CD8-positive, alpha-beta memory T cell (primary cell): ENCODE results near the gene OR5M11. TPM values are rescaled to one million over a fixed set of nuclear protein-coding genes. Genes with fewer than 3 reads are reported as not detected.

Experiments used
- CTCF ChIA-PET: fragments of 350-600 bp; sonication (Branson Sonifier 250); formaldehyde crosslinking; loops from one replicate; lab custom pipeline; 2021; ENCODE audit warnings: antibody characterized with exemption; lab: Charles Lee
- POLR2A ChIA-PET: fragments of 350-600 bp; sonication (Branson Sonifier 250); formaldehyde crosslinking; loops from one replicate; lab custom pipeline; 2021; ENCODE audit warnings: antibody characterized with exemption; lab: Charles Lee
- DNase-seq, 5 donors: peaks; one replicate each; pipeline versions ENCODE4 v3.0.0 to v3.0.0-alpha.2; 2020 to 2022; ENCODE audit warnings: mixed read lengths in 1 of 5
- H3K27ac ChIP-seq: one replicate; pipeline ENCODE4 v1.7.0; 2013; ENCODE audit warnings: low read depth, mild to moderate bottlenecking, low read length, moderate library complexity
- H3K27me3 ChIP-seq: 2 replicates; pipeline ENCODE4 v1.7.0; 2013; ENCODE audit warnings: low read length, mild to moderate bottlenecking; ENCODE audit not compliant: insufficient read depth, poor library complexity, severe bottlenecking
- H3K36me3 ChIP-seq: 2 replicates; pipeline ENCODE4 v1.7.0; 2013; ENCODE audit warnings: mild to moderate bottlenecking, low read length, moderate library complexity; ENCODE audit not compliant: insufficient read depth
- H3K4me1 ChIP-seq: 2 replicates; pipeline ENCODE4 v1.7.0; 2013; ENCODE audit warnings: mild to moderate bottlenecking, low read length, moderate library complexity; ENCODE audit not compliant: insufficient read depth
- H3K4me3 ChIP-seq: 2 replicates; pipeline ENCODE4 v1.7.0; 2013; ENCODE audit warnings: mild to moderate bottlenecking, low read length
- H3K9me3 ChIP-seq: 2 replicates; pipeline ENCODE4 v1.7.0; 2013; ENCODE audit warnings: mild to moderate bottlenecking, low read length
- H3K27ac Mint-ChIP-seq, 8 donors: one replicate each; pipeline ENCODE4 v1.8.0; 2020 to 2021; ENCODE audit warnings: mixed read lengths in 8 of 8, mild to moderate bottlenecking in 6 of 8, inconsistent platforms in 3 of 8, moderate library complexity in 3 of 8
- H3K27me3 Mint-ChIP-seq, 2 donors: one replicate each; pipeline ENCODE4 v1.8.0; 2020 to 2021; ENCODE audit warnings: mixed read lengths in 2 of 2, mild to moderate bottlenecking in 1 of 2, moderate library complexity in 1 of 2
- H3K36me3 Mint-ChIP-seq, 3 donors: one replicate each; pipeline ENCODE4 v1.8.0; 2020 to 2021; ENCODE audit warnings: mixed read lengths in 3 of 3, inconsistent platforms in 1 of 3, mild to moderate bottlenecking in 1 of 3
- H3K4me1 Mint-ChIP-seq, 3 donors: one replicate each; pipeline ENCODE4 v1.8.0; 2020 to 2021; ENCODE audit warnings: mixed read lengths in 3 of 3, inconsistent platforms in 1 of 3, mild to moderate bottlenecking in 1 of 3
- H3K4me3 Mint-ChIP-seq, 7 donors: one replicate each; pipeline ENCODE4 v1.8.0; 2020 to 2021; ENCODE audit warnings: mixed read lengths in 7 of 7, mild to moderate bottlenecking in 6 of 7, moderate library complexity in 4 of 7, inconsistent platforms in 2 of 7
- H3K9me3 Mint-ChIP-seq, 5 donors: one replicate each; pipeline ENCODE4 v1.8.0; 2020 to 2022; ENCODE audit warnings: mixed read lengths in 5 of 5, mild to moderate bottlenecking in 3 of 5, moderate library complexity in 2 of 5, inconsistent platforms in 1 of 5
- polyA plus RNA-seq: library from polyadenylated mRNA; unstranded; fragments of 300-500 nt; fragmentation: Illumina TruSeq; gene quantifications from one replicate; pipeline ENCODE4 v1.2.3, GENCODE V29; 2021
- total RNA-seq, 2 experiments: library from RNA; stranded (reverse); gene quantifications; one replicate each; pipeline ENCODE4 v1.2.3, GENCODE V29; 2021

The OR5M11 gene
- total and polyA plus RNA-seq, 3 experiments from 2014 or later, result not detected

- no peaks in the 10 kb centered on the region for H3K9me3 ChIP-seq
- H3K36me3 ChIP-seq, result no peaks in the 10 kb centered on the region
- Mint-ChIP-seq H3K9me3 (peaks cover 2 to 12% (median 8%) of the 10 kb centered on the region in 5 donors), H3K4me3 (no peak overlapping the region), H3K36me3 (no peaks in the 10 kb centered on the region), H3K4me1 (no peaks in the 10 kb centered on the region), H3K27me3 (no peaks in the 10 kb centered on the region), H3K27ac (no peak overlapping the region)
- no peaks in the 10 kb centered on the region for H3K4me1 ChIP-seq
- ChIA-PET CTCF (no interaction called here), POLR2A (no interaction called here)
- DNase-seq, result no peak
- H3K4me3 ChIP-seq, result no peak overlapping the region
- H3K27me3 ChIP-seq, result no peaks in the 10 kb centered on the region
- H3K27ac ChIP-seq, result no peak overlapping the region
These were observed 11.2 kb downstream of the OR5M11 start for GRCh38 chr11:56531856-56532255.

GRCh38 chr11:56522008-56522407 lies 21.0 kb downstream of the OR5M11 start:
- H3K4me1 ChIP-seq, result no peaks in the 10 kb centered on the region
- H3K27ac Mint-ChIP-seq, result no peak overlapping the region
- H3K36me3 ChIP-seq, result no peaks in the 10 kb centered on the region
- H3K9me3 ChIP-seq, result no peaks in the 10 kb centered on the region
- H3K4me1 Mint-ChIP-seq, result no peaks in the 10 kb centered on the region
- no peak overlapping the region for H3K4me3 Mint-ChIP-seq
- no peak overlapping the region for H3K27ac ChIP-seq
- DNase-seq, result no peak
- POLR2A ChIA-PET, result no interaction called here
- no peaks in the 10 kb centered on the region for H3K36me3 Mint-ChIP-seq
- no peak overlapping the region for H3K4me3 ChIP-seq
- no peaks in the 10 kb centered on the region for H3K27me3 ChIP-seq
- H3K27me3 Mint-ChIP-seq, result no peaks in the 10 kb centered on the region
- H3K9me3 Mint-ChIP-seq, result peaks cover 4 to 42% (median 17%) of the 10 kb centered on the region in 5 donors
- CTCF ChIA-PET, result no interaction called here

- Histone ChIP-seq H3K36me3 (no peaks in the 10 kb centered on the region), H3K9me3 (no peaks in the 10 kb centered on the region), H3K27me3 (no peaks in the 10 kb centered on the region), H3K27ac (no peak overlapping the region), H3K4me3 (no peak overlapping the region), H3K4me1 (no peaks in the 10 kb centered on the region)
- H3K4me1 Mint-ChIP-seq, result no peaks in the 10 kb centered on the region
- no peaks in the 10 kb centered on the region for H3K36me3 Mint-ChIP-seq
- CTCF ChIA-PET, result no interaction called here
- H3K4me3 Mint-ChIP-seq, result no peak overlapping the region
- peaks cover 7 to 44% (median 19%) of the 10 kb centered on the region in 5 donors for H3K9me3 Mint-ChIP-seq
- H3K27me3 Mint-ChIP-seq, result no peaks in the 10 kb centered on the region
- POLR2A ChIA-PET, result no interaction called here
- no peak overlapping the region for H3K27ac Mint-ChIP-seq
- DNase-seq, result no peak
These were observed 29.8 kb downstream of the OR5M11 start for GRCh38 chr11:56513280-56513679.

- ChIA-PET CTCF (no interaction called here), POLR2A (no interaction called here)
- no peaks in the 10 kb centered on the region for H3K27me3 ChIP-seq
- no peaks in the 10 kb centered on the region for H3K9me3 ChIP-seq
- Mint-ChIP-seq H3K9me3 (peaks cover 7 to 40% (median 11%) of the 10 kb centered on the region in 5 donors), H3K27me3 (no peaks in the 10 kb centered on the region), H3K36me3 (no peaks in the 10 kb centered on the region), H3K4me1 (no peaks in the 10 kb centered on the region), H3K4me3 (no peak overlapping the region), H3K27ac (no peak overlapping the region)
- H3K4me1 ChIP-seq, result no peaks in the 10 kb centered on the region
- H3K36me3 ChIP-seq, result no peaks in the 10 kb centered on the region
- no peak for DNase-seq
- no peak overlapping the region for H3K4me3 ChIP-seq
- no peak overlapping the region for H3K27ac ChIP-seq
These were observed 33.6 kb downstream of the OR5M11 start for GRCh38 chr11:56509439-56509838.

- no peaks in the 10 kb centered on the region for H3K4me1 ChIP-seq
- H3K9me3 ChIP-seq, result no peaks in the 10 kb centered on the region
- peaks cover 5 to 28% (median 8%) of the 10 kb centered on the region in 5 donors for H3K9me3 Mint-ChIP-seq
- no peaks in the 10 kb centered on the region for H3K4me1 Mint-ChIP-seq
- POLR2A ChIA-PET, result no interaction called here
- H3K4me3 Mint-ChIP-seq, result no peak overlapping the region
- no peak for DNase-seq
- CTCF ChIA-PET, result no interaction called here
- no peak overlapping the region for H3K27ac ChIP-seq
- no peak overlapping the region for H3K4me3 ChIP-seq
- no peaks in the 10 kb centered on the region for H3K27me3 Mint-ChIP-seq
- H3K27ac Mint-ChIP-seq, result no peak overlapping the region
- no peaks in the 10 kb centered on the region for H3K27me3 ChIP-seq
- H3K36me3 ChIP-seq, result no peaks in the 10 kb centered on the region
- H3K36me3 Mint-ChIP-seq, result no peaks in the 10 kb centered on the region
These were observed 46.0 kb downstream of the OR5M11 start for GRCh38 chr11:56497010-56497409.

- no peaks in the 10 kb centered on the region for H3K4me1 ChIP-seq
- Mint-ChIP-seq H3K27me3 (no peaks in the 10 kb centered on the region), H3K36me3 (no peaks in the 10 kb centered on the region), H3K4me3 (no peak overlapping the region), H3K27ac (no peak overlapping the region), H3K9me3 (peaks cover 5 to 34% (median 11%) of the 10 kb centered on the region in 5 donors), H3K4me1 (no peaks in the 10 kb centered on the region)
- POLR2A ChIA-PET, result no interaction called here
- H3K9me3 ChIP-seq, result no peaks in the 10 kb centered on the region
- H3K27me3 ChIP-seq, result no peaks in the 10 kb centered on the region
- no peak overlapping the region for H3K27ac ChIP-seq
- CTCF ChIA-PET, result no interaction called here
- no peaks in the 10 kb centered on the region for H3K36me3 ChIP-seq
- no peak overlapping the region for H3K4me3 ChIP-seq
- DNase-seq, result no peak
These were observed 47.9 kb downstream of the OR5M11 start for GRCh38 chr11:56495117-56495516.

Other genes with a start within 250 kb of the OR5M11 start
- not detected for gene OR8K3, start 228.1 kb downstream of the OR5M11 start, total RNA-seq
- not detected for gene OR8K3, start 228.1 kb downstream of the OR5M11 start, polyA plus RNA-seq
- gene OR8K1, start 197.2 kb downstream of the OR5M11 start, total RNA-seq, result not detected
- gene OR8K1, start 197.2 kb downstream of the OR5M11 start, polyA plus RNA-seq, result not detected
- gene OR8J1, start 189.0 kb downstream of the OR5M11 start, total RNA-seq, result not detected
- gene OR8J1, start 189.0 kb downstream of the OR5M11 start, polyA plus RNA-seq, result not detected
- not detected for gene OR8U1, start 167.6 kb downstream of the OR5M11 start, total RNA-seq
- gene OR8U1, start 167.6 kb downstream of the OR5M11 start, polyA plus RNA-seq, result not detected
- not detected for gene OR5AL1, start 130.6 kb downstream of the OR5M11 start, total RNA-seq
- gene OR5AL1, start 130.6 kb downstream of the OR5M11 start, polyA plus RNA-seq, result not detected
- gene OR5M3, start 69.9 kb downstream of the OR5M11 start, total RNA-seq, result not detected
- not detected for gene OR5M3, start 69.9 kb downstream of the OR5M11 start, polyA plus RNA-seq
- not detected for gene OR5M8, start 51.9 kb downstream of the OR5M11 start, total RNA-seq
- gene OR5M8, start 51.9 kb downstream of the OR5M11 start, polyA plus RNA-seq, result not detected
- gene OR5M10, start 34.5 kb upstream of the OR5M11 start, total RNA-seq, result not detected
- gene OR5M10, start 34.5 kb upstream of the OR5M11 start, polyA plus RNA-seq, result not detected
- gene OR5M1, start 71.6 kb upstream of the OR5M11 start, total RNA-seq, result not detected
- gene OR5M1, start 71.6 kb upstream of the OR5M11 start, polyA plus RNA-seq, result not detected
- gene OR5AP2, start 99.2 kb upstream of the OR5M11 start, total RNA-seq, result not detected
- not detected for gene OR5AP2, start 99.2 kb upstream of the OR5M11 start, polyA plus RNA-seq
- gene OR5AR1, start 120.4 kb upstream of the OR5M11 start, total RNA-seq, result not detected
- gene OR5AR1, start 120.4 kb upstream of the OR5M11 start, polyA plus RNA-seq, result not detected
- not detected for gene OR9G1, start 155.8 kb upstream of the OR5M11 start, total RNA-seq
- not detected for gene OR9G1, start 155.8 kb upstream of the OR5M11 start, polyA plus RNA-seq
- not detected for gene OR9G4, start 205.4 kb upstream of the OR5M11 start, total RNA-seq
- gene OR9G4, start 205.4 kb upstream of the OR5M11 start, polyA plus RNA-seq, result not detected